Measurements from ENCODE around the gene MYOZ3.

The MYOZ3 gene

DNA sequence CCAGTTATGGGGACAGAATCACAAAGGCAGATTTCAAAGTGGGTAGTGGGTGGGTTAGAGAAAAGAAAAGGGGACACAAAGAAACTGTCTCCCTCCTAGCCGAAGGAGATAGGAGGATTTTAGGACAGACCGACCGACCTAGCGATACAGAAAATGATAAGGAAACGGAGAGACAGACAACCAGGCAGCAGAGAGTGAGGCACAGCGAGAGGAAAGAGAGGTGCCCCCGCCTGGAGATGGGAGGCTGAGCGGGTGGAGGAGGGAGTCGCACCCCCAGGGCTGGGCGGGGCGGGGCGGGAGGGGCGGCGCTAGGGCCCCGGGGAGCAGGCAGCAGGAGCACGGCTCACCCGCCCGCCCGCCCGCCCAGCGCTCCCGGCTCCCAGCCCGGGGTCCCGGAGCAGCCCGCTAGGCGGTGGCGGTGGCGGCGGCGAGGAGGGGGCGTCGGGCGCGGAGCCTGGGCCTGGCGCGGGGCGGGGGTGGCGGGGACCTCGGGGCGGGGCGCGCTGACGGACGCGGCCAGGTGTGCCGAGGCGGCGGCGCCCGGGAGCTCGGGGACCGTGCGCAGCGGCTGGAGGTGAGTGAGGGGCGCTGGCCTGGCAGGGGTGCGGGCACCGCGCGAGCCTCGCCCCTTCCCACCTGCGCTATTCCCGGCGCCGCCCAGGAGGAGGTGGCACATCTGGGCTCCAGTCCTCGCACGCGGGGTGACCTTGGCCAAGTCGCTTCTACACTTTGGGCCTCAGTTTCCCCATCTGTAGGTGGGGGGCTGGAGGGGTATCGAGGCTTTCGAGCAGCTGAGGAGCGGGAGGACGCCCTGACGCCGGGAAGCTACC lies 36.5 kb upstream of the MYOZ3 start:
- TF ChIP-seq, protein P1, sequence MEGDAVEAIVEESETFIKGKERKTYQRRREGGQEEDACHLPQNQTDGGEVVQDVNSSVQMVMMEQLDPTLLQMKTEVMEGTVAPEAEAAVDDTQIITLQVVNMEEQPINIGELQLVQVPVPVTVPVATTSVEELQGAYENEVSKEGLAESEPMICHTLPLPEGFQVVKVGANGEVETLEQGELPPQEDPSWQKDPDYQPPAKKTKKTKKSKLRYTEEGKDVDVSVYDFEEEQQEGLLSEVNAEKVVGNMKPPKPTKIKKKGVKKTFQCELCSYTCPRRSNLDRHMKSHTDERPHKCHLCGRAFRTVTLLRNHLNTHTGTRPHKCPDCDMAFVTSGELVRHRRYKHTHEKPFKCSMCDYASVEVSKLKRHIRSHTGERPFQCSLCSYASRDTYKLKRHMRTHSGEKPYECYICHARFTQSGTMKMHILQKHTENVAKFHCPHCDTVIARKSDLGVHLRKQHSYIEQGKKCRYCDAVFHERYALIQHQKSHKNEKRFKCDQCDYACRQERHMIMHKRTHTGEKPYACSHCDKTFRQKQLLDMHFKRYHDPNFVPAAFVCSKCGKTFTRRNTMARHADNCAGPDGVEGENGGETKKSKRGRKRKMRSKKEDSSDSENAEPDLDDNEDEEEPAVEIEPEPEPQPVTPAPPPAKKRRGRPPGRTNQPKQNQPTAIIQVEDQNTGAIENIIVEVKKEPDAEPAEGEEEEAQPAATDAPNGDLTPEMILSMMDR (IDR thresholded peaks at IDR 0.05; ENCODE audit: insufficient read depth, low read length, poor library complexity, severe bottlenecking): peak; percentile 12
- peak overlapping the region; percentile 84 for H3K4me3 ChIP-seq (replicated peaks; ENCODE audit: low read depth, low read length)
- H3K36me3 ChIP-seq (ENCODE audit: control insufficient read depth, insufficient read depth, low read length): no peaks in the 10 kb centered on the region
- no peaks in the 10 kb centered on the region for H3K27me3 ChIP-seq (replicated peaks; ENCODE audit: control insufficient read depth, insufficient read depth, low read length)
- DNase-seq (ENCODE audit: extremely low read depth, insufficient read length): peak; percentile 49

DNA sequence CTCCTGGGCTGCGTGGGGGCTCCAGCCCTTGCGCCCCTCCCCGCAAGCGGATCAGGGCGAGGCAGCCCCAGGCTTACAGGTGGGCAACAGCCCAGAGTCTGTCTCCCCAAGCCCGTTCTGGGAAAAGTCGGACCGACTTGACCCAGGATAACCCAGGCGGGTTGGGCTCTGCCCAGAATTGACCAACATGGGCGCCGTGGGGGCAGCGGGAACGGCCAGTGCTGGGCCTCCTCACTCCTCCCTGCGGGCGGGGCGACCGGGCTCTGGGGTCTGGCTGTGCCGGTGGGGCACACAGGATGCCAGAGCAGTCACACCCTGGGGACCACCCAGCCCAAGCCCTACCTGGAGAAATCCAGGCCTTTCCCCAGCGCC lies 35.9 kb upstream of the MYOZ3 start:
- H3K36me3 ChIP-seq (ENCODE audit: control insufficient read depth, insufficient read depth, low read length): no peaks in the 10 kb centered on the region

DNA sequence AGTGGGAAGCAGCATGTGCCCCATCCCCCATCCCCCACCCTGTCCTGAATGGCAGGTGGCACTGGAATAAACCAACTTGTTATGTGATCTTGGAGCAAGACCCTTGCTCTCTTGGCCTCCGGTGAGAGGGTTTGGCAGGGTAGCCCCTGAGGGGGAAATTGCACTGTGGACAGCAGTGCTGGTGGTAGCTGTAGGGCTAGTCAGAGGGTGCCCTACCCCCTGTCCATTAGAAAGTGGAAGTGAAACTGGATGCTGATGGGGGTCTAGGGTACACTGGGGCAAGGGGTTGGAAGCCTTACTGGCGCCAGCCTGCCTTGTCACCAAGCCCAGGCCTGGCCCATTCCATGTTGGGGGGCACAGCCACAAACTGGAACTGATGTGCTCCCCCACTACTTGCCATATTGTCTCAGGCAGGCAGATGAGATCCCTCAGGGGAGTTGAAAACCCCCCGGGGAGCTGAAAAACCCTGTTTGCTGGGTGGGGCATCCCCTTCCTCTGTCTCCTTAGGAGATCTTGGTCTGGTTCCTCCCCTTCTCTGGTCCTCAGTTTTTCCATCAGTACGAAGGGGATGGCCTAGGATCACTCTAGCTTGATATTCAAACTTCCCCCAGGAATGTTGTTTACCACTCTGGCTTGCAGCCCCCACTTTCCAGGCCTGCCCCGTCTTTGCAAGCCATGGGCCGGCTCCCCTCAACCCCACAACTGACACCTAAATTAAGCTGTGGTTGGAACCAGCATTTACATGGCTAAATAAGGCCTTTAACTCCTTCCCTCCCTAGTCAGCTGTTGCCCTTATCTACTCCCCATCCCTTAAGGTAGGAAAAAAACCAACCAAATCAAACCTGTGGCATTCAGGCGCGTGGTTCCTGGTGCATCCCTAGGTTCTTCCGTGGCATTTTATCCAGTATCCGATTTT lies 35.0 kb upstream of the MYOZ3 start:
- H3K4me3 ChIP-seq (replicated peaks; ENCODE audit: low read depth, low read length): peak overlapping the region; percentile 84
- DNase-seq (ENCODE audit: extremely low read depth, insufficient read length): peak; percentile 65
- TF ChIP-seq, protein P1 (IDR thresholded peaks at IDR 0.05; ENCODE audit: insufficient read depth, low read length, poor library complexity, severe bottlenecking): no peak
- no peaks in the 10 kb centered on the region for H3K27me3 ChIP-seq (replicated peaks; ENCODE audit: control insufficient read depth, insufficient read depth, low read length)
- peaks cover 2% of the 10 kb centered on the region; the same call in 1 of the 2 replicates for H3K36me3 ChIP-seq (ENCODE audit: control insufficient read depth, insufficient read depth, low read length)

More for the DNA sequence above, 35.9 kb upstream of the MYOZ3 start:
- TF ChIP-seq, protein P1 (IDR thresholded peaks at IDR 0.05; ENCODE audit: insufficient read depth, low read length, poor library complexity, severe bottlenecking): no peak
- DNase-seq (ENCODE audit: extremely low read depth, insufficient read length): peak; percentile 28
- Histone ChIP-seq H3K27me3 (replicated peaks; ENCODE audit: control insufficient read depth, insufficient read depth, low read length) (no peaks in the 10 kb centered on the region), H3K4me3 (replicated peaks; ENCODE audit: low read depth, low read length) (peak overlapping the region; percentile 84)

DNA sequence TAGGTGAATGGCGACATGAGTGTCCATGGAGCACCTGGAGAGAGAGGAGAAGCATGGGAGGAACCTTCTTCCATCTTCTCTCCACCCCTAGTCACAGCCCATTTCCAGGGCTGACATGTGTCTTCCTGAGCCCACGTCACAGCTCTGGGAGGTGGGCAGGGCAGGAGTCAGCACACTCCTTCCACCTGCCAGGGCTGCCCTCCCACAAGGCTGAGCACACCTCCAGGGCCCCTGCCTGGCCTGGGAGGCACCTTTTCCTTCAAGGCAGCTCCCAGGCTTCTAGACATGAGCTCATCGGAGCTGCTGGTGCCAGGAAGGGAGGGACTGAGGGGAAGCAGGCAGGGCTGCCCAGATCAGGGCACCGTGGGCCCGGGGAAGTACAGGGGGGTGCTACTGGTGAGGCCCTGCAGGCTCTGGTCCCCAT lies 34.2 kb upstream of the MYOZ3 start:
- H3K27me3 ChIP-seq (replicated peaks; ENCODE audit: control insufficient read depth, insufficient read depth, low read length): no peaks in the 10 kb centered on the region
- H3K4me3 ChIP-seq (replicated peaks; ENCODE audit: low read depth, low read length): peak overlapping the region; percentile 84
- DNase-seq (ENCODE audit: extremely low read depth, insufficient read length): no peak
- TF ChIP-seq, protein P1 (IDR thresholded peaks at IDR 0.05; ENCODE audit: insufficient read depth, low read length, poor library complexity, severe bottlenecking): no peak
- peaks cover 2% of the 10 kb centered on the region; the same call in 1 of the 2 replicates for H3K36me3 ChIP-seq (ENCODE audit: control insufficient read depth, insufficient read depth, low read length)

DNA sequence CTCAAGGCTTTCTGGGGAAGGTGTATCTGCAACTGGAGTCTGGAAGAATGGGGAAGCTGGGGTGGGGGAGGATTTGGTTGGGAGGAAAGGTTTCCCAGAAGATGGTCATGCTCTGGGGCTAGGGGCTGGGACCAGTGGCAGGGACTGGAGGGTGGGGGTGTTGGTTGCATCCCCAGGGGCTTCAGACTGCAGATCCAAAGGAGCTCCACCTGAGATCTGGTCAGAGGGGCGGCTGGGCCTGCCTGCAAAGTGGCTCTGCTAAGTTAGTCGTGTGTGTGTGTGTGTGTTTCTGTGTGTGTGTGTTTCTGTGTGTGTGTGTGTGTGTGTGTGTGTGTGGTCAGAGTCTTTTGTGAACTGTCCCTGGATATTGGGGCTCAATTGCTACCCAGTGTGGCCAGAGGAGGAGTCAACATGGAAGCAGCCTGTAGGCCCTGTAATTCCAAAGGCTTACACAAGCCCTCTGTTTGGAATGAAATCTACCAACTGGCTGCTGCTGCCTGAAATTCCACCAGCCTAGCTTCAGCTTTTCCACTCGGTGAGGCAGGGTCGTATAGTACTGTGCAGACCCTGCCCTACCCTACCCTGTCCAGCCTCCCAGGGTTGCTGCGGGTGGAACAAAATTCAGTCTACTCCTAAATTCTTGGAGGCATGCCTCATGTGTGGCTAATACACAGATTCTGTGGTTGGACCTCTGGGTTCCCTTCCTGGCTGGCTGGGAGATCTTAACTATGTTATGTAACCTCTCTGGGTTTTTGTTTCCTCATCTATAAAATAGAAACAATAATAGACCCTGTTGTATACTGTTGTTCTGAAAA lies 33.1 kb upstream of the MYOZ3 start:
- Histone ChIP-seq H3K27me3 (replicated peaks; ENCODE audit: control insufficient read depth, insufficient read depth, low read length) (no peaks in the 10 kb centered on the region), H3K36me3 (ENCODE audit: control insufficient read depth, insufficient read depth, low read length) (peaks cover 2% of the 10 kb centered on the region; the same call in 1 of the 2 replicates), H3K4me3 (replicated peaks; ENCODE audit: low read depth, low read length) (no peak overlapping the region)
- no peak for DNase-seq (ENCODE audit: extremely low read depth, insufficient read length)
- TF ChIP-seq, protein P1 (IDR thresholded peaks at IDR 0.05; ENCODE audit: insufficient read depth, low read length, poor library complexity, severe bottlenecking): no peak
